Prostate gland (tissue), 2 donors: ENCODE data around the gene KYAT1.

Source experiments
- POLR2A ChIP-seq: fragments of 450-650 bp; IDR thresholded peaks from one replicate; pipeline ENCODE4 v1.6.1; 2016; ENCODE audit warnings: antibody characterized with exemption, mild to moderate bottlenecking
- POLR2AphosphoS5 ChIP-seq: sonication (generic); formaldehyde crosslinking; IDR thresholded peaks from one replicate; pipeline ENCODE4 v1.6.1; 2017; ENCODE audit warnings: antibody characterized with exemption
- TF ChIP-seq, protein P1 (sequence below), 4 experiments: fragments of 200-600 bp in 2 of 4; fragments of 450-650 bp in 2 of 4; sonication (generic) in 2 of 4; IDR thresholded peaks; 1 replicate in 3 of 4; 2 replicates in 1 of 4; pipeline ENCODE4 v1.5.1; 2016 to 2019; ENCODE audit warnings: antibody characterized with exemption in 4 of 4, mild to moderate bottlenecking in 2 of 4, moderate library complexity in 2 of 4

DNA sequence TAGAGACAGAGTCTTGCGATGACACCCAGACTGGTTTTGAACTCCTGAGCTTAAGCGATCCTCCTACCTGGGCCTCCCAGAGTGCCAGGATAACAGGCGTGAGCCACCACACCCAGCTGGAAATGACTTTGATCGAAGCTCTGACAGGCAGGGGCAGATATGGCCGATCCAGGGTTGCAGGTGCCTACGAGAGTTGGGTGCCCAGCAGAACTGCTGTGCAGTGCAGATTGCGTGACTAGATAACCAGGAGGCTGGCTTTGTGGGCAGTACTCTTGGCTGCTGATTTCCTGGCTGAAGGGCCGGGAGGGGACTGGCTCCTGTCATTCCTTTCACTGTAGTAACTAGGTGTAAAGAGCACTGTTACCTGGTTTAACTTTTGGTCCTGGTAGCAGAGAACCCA lies 82.9 kb downstream of the KYAT1 start:
- TF ChIP-seq POLR2A (no peak), POLR2AphosphoS5 (no peak)
- TF ChIP-seq, protein P1, sequence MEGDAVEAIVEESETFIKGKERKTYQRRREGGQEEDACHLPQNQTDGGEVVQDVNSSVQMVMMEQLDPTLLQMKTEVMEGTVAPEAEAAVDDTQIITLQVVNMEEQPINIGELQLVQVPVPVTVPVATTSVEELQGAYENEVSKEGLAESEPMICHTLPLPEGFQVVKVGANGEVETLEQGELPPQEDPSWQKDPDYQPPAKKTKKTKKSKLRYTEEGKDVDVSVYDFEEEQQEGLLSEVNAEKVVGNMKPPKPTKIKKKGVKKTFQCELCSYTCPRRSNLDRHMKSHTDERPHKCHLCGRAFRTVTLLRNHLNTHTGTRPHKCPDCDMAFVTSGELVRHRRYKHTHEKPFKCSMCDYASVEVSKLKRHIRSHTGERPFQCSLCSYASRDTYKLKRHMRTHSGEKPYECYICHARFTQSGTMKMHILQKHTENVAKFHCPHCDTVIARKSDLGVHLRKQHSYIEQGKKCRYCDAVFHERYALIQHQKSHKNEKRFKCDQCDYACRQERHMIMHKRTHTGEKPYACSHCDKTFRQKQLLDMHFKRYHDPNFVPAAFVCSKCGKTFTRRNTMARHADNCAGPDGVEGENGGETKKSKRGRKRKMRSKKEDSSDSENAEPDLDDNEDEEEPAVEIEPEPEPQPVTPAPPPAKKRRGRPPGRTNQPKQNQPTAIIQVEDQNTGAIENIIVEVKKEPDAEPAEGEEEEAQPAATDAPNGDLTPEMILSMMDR (IDR thresholded peaks at IDR 0.05): no peak
